D721Med (cell line): ENCODE measurements around the gene ISG20.

ENCODE experiments used
- DNase-seq: peaks from one replicate; pipeline ENCODE4 v3.0.0; 2011; ENCODE audit warnings: low spot score; ENCODE audit not compliant: insufficient read length
- FAIRE-seq: peaks from 2 replicates; lab custom pipeline; 2011; peaks lifted over from hg19 to GRCh38; lab: Jason Lieb, UNC
- CTCF ChIP-seq: IDR thresholded peaks from 2 replicates; pipeline ENCODE4 v1.5.1; 2012; ENCODE audit warnings: mild to moderate bottlenecking, control low read depth; ENCODE audit not compliant: insufficient read depth; ENCODE audit errors: missing control alignments

Gene ISG20

GRCh38 chr15:88649753-88650551 is 11.1 kb downstream of the ISG20 start:
- TF ChIP-seq CTCF, result no peak
- DNase-seq, result no peak
- no peak for FAIRE-seq

DNA sequence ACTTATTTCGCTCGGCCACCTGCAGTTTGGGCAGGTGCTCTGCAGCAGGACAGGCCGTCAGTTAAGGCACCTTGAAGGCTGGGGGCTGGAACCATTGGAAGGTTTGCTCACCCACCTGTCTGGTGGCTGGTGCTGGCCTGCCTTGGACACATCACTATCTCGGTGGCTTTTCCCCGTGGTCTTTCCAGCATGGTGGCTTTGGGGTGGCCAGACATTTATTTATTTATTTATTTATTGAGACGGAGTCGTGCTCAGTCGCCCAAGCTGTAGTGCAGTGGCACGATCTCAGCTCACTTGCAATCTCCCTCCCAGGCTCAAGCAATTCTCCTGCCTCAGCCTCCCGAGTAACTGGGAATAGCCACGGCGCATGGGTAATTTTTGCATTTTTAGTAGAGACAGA is 11.7 kb downstream of the ISG20 start:
- DNase-seq (no peak), FAIRE-seq (no peak)
- no peak for TF ChIP-seq CTCF

DNA sequence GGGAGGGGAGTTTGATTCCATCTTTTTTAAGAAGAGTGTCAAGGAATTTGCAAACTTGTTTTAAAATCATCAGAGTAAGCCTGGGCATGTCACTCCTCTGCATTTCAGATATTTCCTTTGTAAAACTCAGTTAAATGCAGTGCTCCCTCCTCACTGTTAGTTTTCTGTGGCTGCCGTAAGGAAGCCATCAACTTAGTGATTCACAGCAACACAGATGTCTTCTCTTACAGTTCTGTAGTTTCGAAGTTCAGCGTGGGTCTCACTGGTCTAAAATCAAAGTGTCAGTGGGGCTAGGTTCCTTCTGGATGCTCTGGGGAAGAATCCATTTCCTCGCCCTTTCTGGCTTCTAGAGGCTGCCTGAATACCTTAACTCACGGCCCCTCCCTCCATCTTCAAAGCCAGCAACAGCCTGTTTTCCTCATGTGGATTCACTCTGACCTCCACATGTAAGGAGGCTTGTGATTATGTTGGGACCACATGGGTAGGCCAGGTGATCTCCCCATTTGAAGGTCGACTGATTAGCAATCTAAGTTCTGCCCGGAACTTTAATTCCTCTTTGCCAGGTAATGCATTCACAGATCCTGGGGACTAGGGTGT is 12.4 kb downstream of the ISG20 start:
- no peak for TF ChIP-seq CTCF
- no peak for FAIRE-seq

GRCh38 chr15:88651971-88652370 is 13.2 kb downstream of the ISG20 start:
- no peak for TF ChIP-seq CTCF
- DNase-seq, result no peak
- no peak for FAIRE-seq

More for the DNA sequence above, 12.4 kb downstream of the ISG20 start:
- no peak for DNase-seq

DNA sequence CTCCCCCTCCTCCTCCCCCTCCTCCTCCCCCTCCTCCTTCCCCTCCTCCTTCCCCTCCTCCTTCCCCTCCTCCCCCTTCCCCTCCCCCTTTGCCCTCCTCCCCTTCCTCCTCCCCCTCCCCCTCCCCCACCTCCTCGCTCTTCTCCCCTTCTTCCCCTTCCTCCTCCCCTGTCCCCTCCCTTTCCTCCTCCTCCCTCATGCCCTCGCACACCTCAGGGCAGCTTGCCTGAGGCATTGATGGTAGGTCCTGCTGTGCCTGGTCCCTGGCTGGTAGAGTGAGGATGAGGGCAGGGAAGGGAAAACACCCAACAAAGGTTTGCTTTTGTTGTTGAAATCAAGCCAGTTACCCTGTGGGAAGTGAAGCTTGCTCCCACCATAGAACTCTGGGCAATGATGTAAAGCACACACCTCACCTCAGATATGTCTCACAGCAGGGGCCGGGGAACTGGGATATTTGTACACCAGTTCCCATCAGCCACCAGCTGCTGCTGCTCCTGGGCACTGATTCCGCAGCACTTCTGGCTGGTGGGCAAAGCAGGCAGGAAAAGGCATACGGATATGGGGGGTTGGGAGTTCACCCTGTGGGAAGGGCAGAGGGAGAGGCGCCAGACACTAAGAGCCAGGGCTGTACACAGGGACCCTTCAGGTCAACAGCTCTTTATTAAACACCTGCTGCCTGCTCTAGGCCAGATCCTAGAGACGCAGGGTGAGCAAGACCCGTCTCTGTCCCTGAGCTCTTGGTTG is 13.8 kb downstream of the ISG20 start:
- TF ChIP-seq CTCF, result no peak
- no peak for DNase-seq
- no peak for FAIRE-seq

DNA sequence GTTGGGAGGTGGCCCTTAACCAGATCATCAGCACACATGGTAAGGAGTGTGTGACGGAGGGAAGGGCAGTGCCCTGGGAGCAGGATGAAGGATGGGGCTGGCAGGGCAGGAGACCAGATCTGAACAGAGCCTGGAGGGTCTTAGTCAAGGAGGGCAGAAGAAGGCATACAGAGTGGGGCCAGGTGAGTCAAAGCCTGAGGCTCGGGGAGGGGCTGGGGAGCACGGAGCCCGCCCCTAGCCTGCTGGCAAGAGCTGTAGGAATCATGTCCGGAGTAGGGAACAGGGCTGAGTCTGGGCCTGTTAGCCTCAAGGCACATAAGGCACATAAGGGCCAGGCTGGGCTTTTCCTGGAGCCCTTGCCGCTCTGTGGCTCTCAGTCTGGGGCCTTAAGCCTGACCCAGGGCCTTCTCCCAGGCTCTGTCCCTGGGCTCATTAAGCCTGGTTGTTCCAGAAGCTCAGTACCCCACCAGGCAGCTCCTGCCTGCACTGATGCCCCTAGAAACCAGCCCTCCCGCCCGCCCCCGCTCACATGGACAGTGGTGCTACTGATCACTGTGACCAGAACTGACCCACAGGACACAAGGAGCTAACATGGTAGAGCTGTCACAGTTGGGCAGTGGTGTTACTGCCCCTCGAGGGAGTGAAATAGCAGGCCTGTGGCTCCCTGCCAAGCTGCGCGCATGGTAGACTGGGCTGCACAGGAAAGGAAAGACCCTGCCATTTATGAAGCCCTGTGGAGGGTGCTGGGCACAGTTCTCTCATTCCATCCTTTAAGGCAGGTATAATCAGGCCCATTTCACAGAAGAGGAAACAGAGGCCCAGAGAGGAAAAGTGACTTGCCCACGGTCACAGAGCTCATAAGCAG is 14.6 kb downstream of the ISG20 start:
- TF ChIP-seq CTCF, result no peak

More for the DNA sequence above, 14.6 kb downstream of the ISG20 start:
- DNase-seq (no peak), FAIRE-seq (no peak)
